ENCODE data around the gene SAG.

DNA sequence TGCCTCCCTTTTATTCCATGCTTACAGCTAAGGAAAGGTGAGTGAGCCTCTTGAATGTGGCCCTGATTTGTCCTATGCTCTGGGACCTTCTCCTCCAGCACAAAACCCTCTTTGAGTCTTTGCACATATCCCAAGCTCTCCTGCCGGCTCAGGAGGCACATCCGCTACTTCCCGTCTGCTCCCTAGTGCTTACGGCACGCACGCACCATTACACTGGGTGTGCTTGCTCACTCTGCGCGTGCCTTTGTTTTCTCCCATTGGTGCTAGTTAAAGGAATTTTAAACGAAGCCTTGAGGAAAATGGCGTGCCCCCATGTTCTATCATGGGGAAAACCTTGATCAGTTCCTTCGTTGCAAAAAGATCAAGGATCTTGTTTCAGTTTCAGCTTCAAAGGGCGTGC is 38.8 kb downstream of the SAG start:
- TF ChIP-seq, protein P1, sequence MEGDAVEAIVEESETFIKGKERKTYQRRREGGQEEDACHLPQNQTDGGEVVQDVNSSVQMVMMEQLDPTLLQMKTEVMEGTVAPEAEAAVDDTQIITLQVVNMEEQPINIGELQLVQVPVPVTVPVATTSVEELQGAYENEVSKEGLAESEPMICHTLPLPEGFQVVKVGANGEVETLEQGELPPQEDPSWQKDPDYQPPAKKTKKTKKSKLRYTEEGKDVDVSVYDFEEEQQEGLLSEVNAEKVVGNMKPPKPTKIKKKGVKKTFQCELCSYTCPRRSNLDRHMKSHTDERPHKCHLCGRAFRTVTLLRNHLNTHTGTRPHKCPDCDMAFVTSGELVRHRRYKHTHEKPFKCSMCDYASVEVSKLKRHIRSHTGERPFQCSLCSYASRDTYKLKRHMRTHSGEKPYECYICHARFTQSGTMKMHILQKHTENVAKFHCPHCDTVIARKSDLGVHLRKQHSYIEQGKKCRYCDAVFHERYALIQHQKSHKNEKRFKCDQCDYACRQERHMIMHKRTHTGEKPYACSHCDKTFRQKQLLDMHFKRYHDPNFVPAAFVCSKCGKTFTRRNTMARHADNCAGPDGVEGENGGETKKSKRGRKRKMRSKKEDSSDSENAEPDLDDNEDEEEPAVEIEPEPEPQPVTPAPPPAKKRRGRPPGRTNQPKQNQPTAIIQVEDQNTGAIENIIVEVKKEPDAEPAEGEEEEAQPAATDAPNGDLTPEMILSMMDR (conservative IDR thresholded peaks at IDR 0.05; ENCODE audit: low read length): no peak
- TF ChIP-seq EZH2phosphoT487 (IDR thresholded peaks at IDR 0.05; ENCODE audit: borderline replicate concordance, low read depth, low read length): no peak

All from OCI-LY7 (cell line).